Bone marrow (tissue), 2 donors: ENCODE results near the gene SIRT3.
"Not testable (repeated sequence)": the region's sequence is repeated elsewhere in the genome, so short reads cannot be mapped to it uniquely, and the experiment has no call there.

Experiments used
- DNase-seq, 2 donors: peaks; one replicate each; lab custom pipeline; 2025; lab: John Stamatoyannopoulos, UW

Gene SIRT3

GRCh38 chr11:240315-240714, 4.2 kb upstream of the SIRT3 start:
- no peak for DNase-seq

GRCh38 chr11:238346-238745, 2.2 kb upstream of the SIRT3 start:
- not testable (repeated sequence) for DNase-seq

GRCh38 chr11:236774-237767, 929 bp upstream of the SIRT3 start, which contains the start of gene PSMD13:
TSS of gene PSMD13 (plus strand) at chr11:236976. CDS start at chr11:237050, 74 bp downstream.
- peak; percentile 67 to 89 for DNase-seq

GRCh38 chr11:235609-235996, 539 bp downstream of the SIRT3 start:
- DNase-seq: peak in 1 of 2 donors; percentile 10

GRCh38 chr11:235180-235579, 962 bp downstream of the SIRT3 start:
- DNase-seq: no peak

- no peak for DNase-seq
These were observed 3.2 kb downstream of the SIRT3 start for GRCh38 chr11:232783-233565.

GRCh38 chr11:230431-230830, 5.7 kb downstream of the SIRT3 start:
- no peak for DNase-seq

- DNase-seq: no peak
These were observed 8.2 kb downstream of the SIRT3 start for GRCh38 chr11:227824-228379.

- no peak for DNase-seq
These were observed 10.2 kb downstream of the SIRT3 start for GRCh38 chr11:225734-226453.

GRCh38 chr11:224424-224823, 11.7 kb downstream of the SIRT3 start:
- no peak for DNase-seq

- DNase-seq: no peak
These were observed 12.3 kb downstream of the SIRT3 start for GRCh38 chr11:223884-224283.

- no peak for DNase-seq
These were observed 12.9 kb downstream of the SIRT3 start for GRCh38 chr11:223026-223789.

- DNase-seq: no peak
These were observed 13.9 kb downstream of the SIRT3 start for GRCh38 chr11:221998-222789.

- DNase-seq: no peak
These were observed 14.6 kb downstream of the SIRT3 start for GRCh38 chr11:221539-221938.

GRCh38 chr11:220641-221215, 15.4 kb downstream of the SIRT3 start:
- DNase-seq: not testable (repeated sequence)

- no peak for DNase-seq
These were observed 17.1 kb downstream of the SIRT3 start for GRCh38 chr11:218815-219593.

GRCh38 chr11:217704-218103, 18.4 kb downstream of the SIRT3 start:
- DNase-seq: no peak

- DNase-seq: no peak
These were observed 19.8 kb downstream of the SIRT3 start for GRCh38 chr11:216081-216974.
